K562 (cell line): Measurements from ENCODE around the gene MDN1. TPM values are rescaled to one million over a fixed set of nuclear protein-coding genes. Genes with fewer than 3 reads are reported as not detected.
A peak's percentile ranks its signal among the peaks of the same experiment; 100 is the strongest.

ENCODE experiments used
- BDP1 ChIP-seq: IDR thresholded peaks from 3 replicates; pipeline ENCODE4 v1.6.1; 2011; ENCODE audit not compliant: insufficient read length, insufficient read depth
- CBFB ChIP-seq: sonication (generic); formaldehyde crosslinking; IDR thresholded peaks from 2 replicates; pipeline ENCODE4 v1.4.0; 2020; ENCODE audit warnings: mild to moderate bottlenecking, missing genetic modification reagents
- EWSR1 ChIP-seq: fragments of 450-650 bp; IDR thresholded peaks from 2 replicates; pipeline ENCODE4 v1.6.1; 2018; ENCODE audit warnings: borderline replicate concordance, mild to moderate bottlenecking, low read depth, moderate library complexity; ENCODE audit not compliant: partially characterized antibody
- EZH2 ChIP-seq: IDR thresholded peaks from 2 replicates; pipeline ENCODE4 v1.6.1; 2012; ENCODE audit warnings: low read depth, mild to moderate bottlenecking, inconsistent platforms, low read length, borderline replicate concordance
- GABPB2 ChIP-seq: fragments of 250-450 bp; sonication (Bioruptor Pico); conservative IDR thresholded peaks from 2 replicates; pipeline ENCODE4 v1.5.1; 2021; ENCODE audit warnings: mild to moderate bottlenecking
- HCFC1 ChIP-seq: IDR thresholded peaks from 2 replicates; pipeline ENCODE4 v1.6.1; 2012; ENCODE audit warnings: low read depth, low read length, improper control_type of control experiment
- HDAC1 ChIP-seq, 2 experiments: fragments of 450-650 bp; IDR thresholded peaks; 2 replicates each; pipeline ENCODE4 v1.6.1; 2016 to 2017; ENCODE audit warnings: inconsistent platforms in 1 of 2, mild to moderate bottlenecking in 1 of 2, moderate library complexity in 1 of 2
- HEY1 ChIP-seq: fragments of 250-450 bp; sonication (Bioruptor Pico); IDR thresholded peaks from 2 replicates; pipeline ENCODE4 v1.5.0; 2020; ENCODE audit warnings: mild to moderate bottlenecking, moderate library complexity, borderline replicate concordance
- HOXB6 ChIP-seq: fragments of 250-450 bp; sonication (Bioruptor Pico); IDR thresholded peaks from 2 replicates; pipeline ENCODE4 v1.5.1; 2022; ENCODE audit warnings: mild to moderate bottlenecking, borderline replicate concordance
- LCOR ChIP-seq: sonication (generic); formaldehyde crosslinking; IDR thresholded peaks from 2 replicates; pipeline ENCODE4 v1.8.0; 2022; ENCODE audit warnings: mild to moderate bottlenecking, missing genetic modification reagents
- NR2C2 ChIP-seq, 2 experiments: fragments of 200-800 bp in 1 of 2; sonication (Bioruptor generic) in 1 of 2; sonication (generic) in 1 of 2; formaldehyde crosslinking in 1 of 2; IDR thresholded peaks; 2 replicates each; pipeline versions ENCODE4 v1.6.1 to v1.8.0; 2016 to 2022; ENCODE audit warnings: mild to moderate bottlenecking in 1 of 2, missing compliant biosample characterization in 1 of 2, missing genetic modification characterization in 1 of 2, missing genetic modification reagents in 1 of 2
- PHF20 ChIP-seq: fragments of 450-650 bp; IDR thresholded peaks from 2 replicates; pipeline ENCODE4 v1.6.1; 2018; ENCODE audit not compliant: partially characterized antibody
- RBM25 ChIP-seq: fragments of 200-400 bp; formaldehyde crosslinking; IDR thresholded peaks from 2 replicates; pipeline ENCODE4 v1.6.1; 2018; ENCODE audit warnings: low read length, low read depth, moderate library complexity; ENCODE audit not compliant: severe bottlenecking
- TAF1 ChIP-seq: IDR thresholded peaks from 2 replicates; pipeline ENCODE4 v1.6.1; 2011; ENCODE audit warnings: mild to moderate bottlenecking, low read length, moderate library complexity; ENCODE audit not compliant: insufficient read depth, control insufficient read depth, severe bottlenecking; ENCODE audit errors: extremely low read depth
- ZBTB8A ChIP-seq: fragments of 450-650 bp; IDR thresholded peaks from 2 replicates; pipeline ENCODE4 v1.6.1; 2018; ENCODE audit warnings: mild to moderate bottlenecking, moderate library complexity; ENCODE audit not compliant: partially characterized antibody
- ZFX ChIP-seq: sonication (generic); formaldehyde crosslinking; IDR thresholded peaks from 2 replicates; pipeline ENCODE4 v1.8.0; 2022; ENCODE audit warnings: mild to moderate bottlenecking, missing genetic modification reagents, moderate library complexity
- ZNF134 ChIP-seq: fragments of 250-450 bp; sonication (Bioruptor Pico); conservative IDR thresholded peaks from 2 replicates; pipeline ENCODE4 v1.4.0; 2020
- ZNF551 ChIP-seq: fragments of 250-450 bp; sonication (Bioruptor Pico); IDR thresholded peaks from 2 replicates; pipeline ENCODE4 v1.5.0; 2021; ENCODE audit warnings: mild to moderate bottlenecking, moderate library complexity
- polyA plus RNA-seq, 8 experiments: library from polyadenylated mRNA; depleted of rRNA in 4 of 8; stranded (reverse) in 5 of 8; unstranded in 3 of 8; fragments of >200 nt; fragmentation: Nextera tagmentation in 2 of 8; fragmentation: Illumina TruSeq in 1 of 8; extraction: Ambion mirVana in 2 of 8; extraction: Trizol in 1 of 8; gene quantifications; 2 replicates each; pipeline versions ENCODE4 v1.2.1 to v1.2.3, GENCODE V29; 2011 to 2014; ENCODE audit warnings: inconsistent platforms in 1 of 8, missing spikeins in 1 of 8
- total RNA-seq, 7 experiments: library from RNA; depleted of rRNA in 6 of 7; stranded (reverse); fragments of >200 nt in 6 of 7; fragmentation: Illumina TruSeq in 2 of 7; extraction: Trizol in 2 of 7; gene quantifications; 2 replicates each; pipeline versions ENCODE4 v1.2.1 to v1.2.3, GENCODE V29; 2011 to 2021; ENCODE audit warnings: low replicate concordance in 1 of 7
- TF ChIP-seq, protein P1 (sequence below), 2 experiments: fragments of 450-650 bp; conservative IDR thresholded peaks; 2 replicates each; pipeline ENCODE4 v1.6.1; 2017; ENCODE audit warnings: mild to moderate bottlenecking in 2 of 2, moderate library complexity in 2 of 2
- TF ChIP-seq, protein P2 (sequence below): sonication (generic); formaldehyde crosslinking; IDR thresholded peaks from 2 replicates; pipeline ENCODE4 v1.8.0; 2022; ENCODE audit warnings: missing genetic modification reagents, mild to moderate bottlenecking, borderline replicate concordance
- TF ChIP-seq, protein P3 (sequence below): sonication (generic); formaldehyde crosslinking; IDR thresholded peaks from 2 replicates; pipeline ENCODE4 v1.8.1; 2022; ENCODE audit warnings: missing genetic modification reagents
- TF ChIP-seq, protein P4 (sequence below): fragments of 250-450 bp; sonication (Bioruptor Pico); IDR thresholded peaks from 2 replicates; pipeline ENCODE4 v1.8.0; 2021; ENCODE audit warnings: borderline replicate concordance, mild to moderate bottlenecking, moderate library complexity; ENCODE audit not compliant: poor library complexity, severe bottlenecking

The MDN1 gene
- total and polyA plus RNA-seq, 9 of the 15 experiments (the other 6 are each of a cell fraction or from before 2014, with no cell fraction given), result 25.6 to 93.6 (median 43.0) TPM

DNA sequence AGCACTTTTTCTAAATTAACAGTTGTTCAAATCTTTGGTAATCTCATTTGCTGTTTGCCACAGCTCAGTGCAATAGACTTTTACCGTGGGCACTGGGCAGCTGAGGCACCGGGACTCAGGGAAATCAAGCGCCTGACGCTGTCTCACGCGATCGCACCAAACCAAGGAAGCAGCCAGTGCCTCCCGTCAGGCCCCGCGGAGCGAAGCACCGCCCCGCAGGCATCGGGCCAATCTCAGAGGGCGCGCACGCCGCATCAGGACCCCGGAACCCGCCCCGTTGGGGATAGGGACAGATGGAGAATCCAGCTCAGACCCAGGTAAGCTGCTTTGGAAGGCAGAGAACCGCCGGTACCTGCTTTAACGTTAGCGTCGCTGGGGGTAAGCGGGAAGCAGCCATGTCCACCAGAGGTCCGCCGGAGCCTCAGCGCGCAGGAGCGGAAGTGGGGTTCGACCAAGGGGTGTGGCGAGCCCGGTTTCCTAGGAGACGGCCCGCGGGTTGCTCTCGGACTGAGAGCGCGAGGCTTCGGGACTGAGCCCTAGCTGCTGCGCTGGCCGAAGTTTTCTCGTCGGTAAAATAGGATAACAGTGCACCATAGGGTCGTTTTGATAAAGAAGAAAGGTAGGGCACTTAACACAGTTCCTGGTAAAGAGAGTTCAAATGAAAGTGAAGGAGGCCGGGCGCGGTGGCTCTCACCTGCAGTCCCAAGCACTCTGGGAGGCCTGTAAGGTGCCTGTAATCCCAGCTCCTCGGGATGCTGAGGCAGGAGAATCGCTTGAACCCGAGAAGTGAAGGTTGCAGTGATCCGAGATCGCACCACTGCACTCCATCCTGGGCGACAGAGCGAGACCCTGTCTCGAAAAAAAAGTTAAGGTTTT, 181.0 kb downstream of the MDN1 start, which contains the start of gene LYRM2 (continued):
- TF ChIP-seq CBFB (CRISPR knock-in tag), result 0 out of 2 replicates have a peak, but pooled peaks have one; percentile 20
- TF ChIP-seq NR2C2 (CRISPR knock-in tag; IDR thresholded peaks at IDR 0.05), result no peak
- TF ChIP-seq NR2C2 (tag; IDR thresholded peaks at IDR 0.05), result peak; percentile 73; the same call in 1 of the 2 replicates
- TF ChIP-seq TAF1, result peak; percentile 36
- TF ChIP-seq, protein P1, sequence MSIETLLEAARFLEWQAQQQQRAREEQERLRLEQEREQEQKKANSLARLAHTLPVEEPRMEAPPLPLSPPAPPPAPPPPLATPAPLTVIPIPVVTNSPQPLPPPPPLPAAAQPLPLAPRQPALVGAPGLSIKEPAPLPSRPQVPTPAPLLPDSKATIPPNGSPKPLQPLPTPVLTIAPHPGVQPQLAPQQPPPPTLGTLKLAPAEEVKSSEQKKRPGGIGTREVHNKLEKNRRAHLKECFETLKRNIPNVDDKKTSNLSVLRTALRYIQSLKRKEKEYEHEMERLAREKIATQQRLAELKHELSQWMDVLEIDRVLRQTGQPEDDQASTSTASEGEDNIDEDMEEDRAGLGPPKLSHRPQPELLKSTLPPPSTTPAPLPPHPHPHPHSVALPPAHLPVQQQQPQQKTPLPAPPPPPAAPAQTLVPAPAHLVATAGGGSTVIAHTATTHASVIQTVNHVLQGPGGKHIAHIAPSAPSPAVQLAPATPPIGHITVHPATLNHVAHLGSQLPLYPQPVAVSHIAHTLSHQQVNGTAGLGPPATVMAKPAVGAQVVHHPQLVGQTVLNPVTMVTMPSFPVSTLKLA (conservative IDR thresholded peaks at IDR 0.05), result peak; percentile 84 to 91
- TF ChIP-seq, protein P2, sequence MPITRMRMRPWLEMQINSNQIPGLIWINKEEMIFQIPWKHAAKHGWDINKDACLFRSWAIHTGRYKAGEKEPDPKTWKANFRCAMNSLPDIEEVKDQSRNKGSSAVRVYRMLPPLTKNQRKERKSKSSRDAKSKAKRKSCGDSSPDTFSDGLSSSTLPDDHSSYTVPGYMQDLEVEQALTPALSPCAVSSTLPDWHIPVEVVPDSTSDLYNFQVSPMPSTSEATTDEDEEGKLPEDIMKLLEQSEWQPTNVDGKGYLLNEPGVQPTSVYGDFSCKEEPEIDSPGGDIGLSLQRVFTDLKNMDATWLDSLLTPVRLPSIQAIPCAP (CRISPR knock-in tag), result no peak
- no peak for TF ChIP-seq BDP1
- TF ChIP-seq ZNF551 (CRISPR knock-in tag), result no peak
- peak; percentile 75 for TF ChIP-seq ZFX (CRISPR knock-in tag)
- TF ChIP-seq EZH2, result no peak
- no peak for TF ChIP-seq ZBTB8A
- TF ChIP-seq PHF20, result peak; percentile 54
- TF ChIP-seq HEY1, result no peak
- TF ChIP-seq EWSR1, result no peak
- peak in 1 of 2 experiments; percentile 80; a peak in 1 of 4 replicates for TF ChIP-seq HDAC1 (IDR thresholded peaks at IDR 0.05)
- peak; percentile 60; the same call in 1 of the 2 replicates for TF ChIP-seq LCOR (CRISPR knock-in tag)
- no peak for TF ChIP-seq GABPB2 (CRISPR knock-in tag)
- no peak for TF ChIP-seq RBM25
- TF ChIP-seq, protein P3, sequence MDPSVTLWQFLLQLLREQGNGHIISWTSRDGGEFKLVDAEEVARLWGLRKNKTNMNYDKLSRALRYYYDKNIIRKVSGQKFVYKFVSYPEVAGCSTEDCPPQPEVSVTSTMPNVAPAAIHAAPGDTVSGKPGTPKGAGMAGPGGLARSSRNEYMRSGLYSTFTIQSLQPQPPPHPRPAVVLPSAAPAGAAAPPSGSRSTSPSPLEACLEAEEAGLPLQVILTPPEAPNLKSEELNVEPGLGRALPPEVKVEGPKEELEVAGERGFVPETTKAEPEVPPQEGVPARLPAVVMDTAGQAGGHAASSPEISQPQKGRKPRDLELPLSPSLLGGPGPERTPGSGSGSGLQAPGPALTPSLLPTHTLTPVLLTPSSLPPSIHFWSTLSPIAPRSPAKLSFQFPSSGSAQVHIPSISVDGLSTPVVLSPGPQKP, result no peak
- no peak for TF ChIP-seq HOXB6 (CRISPR knock-in tag)
- TF ChIP-seq, protein P4, sequence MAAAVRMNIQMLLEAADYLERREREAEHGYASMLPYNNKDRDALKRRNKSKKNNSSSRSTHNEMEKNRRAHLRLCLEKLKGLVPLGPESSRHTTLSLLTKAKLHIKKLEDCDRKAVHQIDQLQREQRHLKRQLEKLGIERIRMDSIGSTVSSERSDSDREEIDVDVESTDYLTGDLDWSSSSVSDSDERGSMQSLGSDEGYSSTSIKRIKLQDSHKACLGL (CRISPR knock-in tag), result no peak
- peak; percentile 58 for TF ChIP-seq HCFC1
- TF ChIP-seq ZNF134 (CRISPR knock-in tag), result no peak
